Measurements from ENCODE around the gene PRDX2.
"Not testable (repeated sequence)": the region's sequence is repeated elsewhere in the genome, so short reads cannot be mapped to it uniquely, and the experiment has no call there.

Gene PRDX2

GRCh38 chr19:12801466-12802266, at the start of gene PRDX2, which contains the start of gene THSD8:
Gene PRDX2 (minus strand): TSS chr19:12801800. CDS start chr19:12801261, 539 bp downstream.
Gene THSD8 (plus strand): TSS chr19:12802069. CDS start chr19:12802072, 3 bp downstream.
- peak; percentile 67 to 88 for DNase-seq (ENCODE audit: low read depth in 1 of 2, low spot score in 1 of 2)

GRCh38 chr19:12847159-12848139, 45.8 kb upstream of the PRDX2 start:
- in situ Hi-C loops (cut with HindIII; ENCODE audit: low pct_unique_long_range_greater_than_20kb, low sequenced_read_pairs), result no loop called here
- peak; percentile 69 to 78 for DNase-seq (ENCODE audit: low read depth in 1 of 2, low spot score in 1 of 2)
- no peak for TF ChIP-seq JUND (IDR thresholded peaks at IDR 0.05; ENCODE audit: low read depth)

More at GRCh38 chr19:12801466-12802266, at the start of gene PRDX2, which contains the start of gene THSD8:
- no peak for TF ChIP-seq JUND (IDR thresholded peaks at IDR 0.05; ENCODE audit: low read depth)
- in situ Hi-C loops (cut with HindIII; ENCODE audit: low pct_unique_long_range_greater_than_20kb, low sequenced_read_pairs), result no loop called here

- in situ Hi-C loops (cut with HindIII; ENCODE audit: low pct_unique_long_range_greater_than_20kb, low sequenced_read_pairs); DNase-seq (ENCODE audit: low read depth in 1 of 2, low spot score in 1 of 2): not testable (repeated sequence)
Observed at GRCh38 chr19:12846613-12847012, 45.0 kb upstream of the PRDX2 start.

GRCh38 chr19:12843999-12844732, 42.6 kb upstream of the PRDX2 start:
- TF ChIP-seq JUND (IDR thresholded peaks at IDR 0.05; ENCODE audit: low read depth), result no peak
- no peak for DNase-seq (ENCODE audit: low read depth in 1 of 2, low spot score in 1 of 2)
- in situ Hi-C loops (cut with HindIII; ENCODE audit: low pct_unique_long_range_greater_than_20kb, low sequenced_read_pairs), result no loop called here

- in situ Hi-C loops (cut with HindIII; ENCODE audit: low pct_unique_long_range_greater_than_20kb, low sequenced_read_pairs), result no loop called here
- TF ChIP-seq JUND (IDR thresholded peaks at IDR 0.05; ENCODE audit: low read depth), result no peak
- DNase-seq (ENCODE audit: low read depth in 1 of 2, low spot score in 1 of 2), result no peak
Observed at GRCh38 chr19:12843328-12843727, 41.7 kb upstream of the PRDX2 start.

GRCh38 chr19:12842511-12842910, 40.9 kb upstream of the PRDX2 start:
- no peak for TF ChIP-seq JUND (IDR thresholded peaks at IDR 0.05; ENCODE audit: low read depth)
- in situ Hi-C loops (cut with HindIII; ENCODE audit: low pct_unique_long_range_greater_than_20kb, low sequenced_read_pairs), result no loop called here
- DNase-seq (ENCODE audit: low read depth in 1 of 2, low spot score in 1 of 2), result no peak

GRCh38 chr19:12841094-12841493, 39.5 kb upstream of the PRDX2 start:
- in situ Hi-C loops (cut with HindIII; ENCODE audit: low pct_unique_long_range_greater_than_20kb, low sequenced_read_pairs), result no loop called here
- no peak for TF ChIP-seq JUND (IDR thresholded peaks at IDR 0.05; ENCODE audit: low read depth)
- peak in 1 of 2 experiments; percentile 23 for DNase-seq (ENCODE audit: low read depth in 1 of 2, low spot score in 1 of 2)

GRCh38 chr19:12840091-12841079, 38.8 kb upstream of the PRDX2 start:
- in situ Hi-C loops (cut with HindIII; ENCODE audit: low pct_unique_long_range_greater_than_20kb, low sequenced_read_pairs), result no loop called here
- peak; percentile 73 to 97 for DNase-seq (ENCODE audit: low read depth in 1 of 2, low spot score in 1 of 2)
- TF ChIP-seq JUND (IDR thresholded peaks at IDR 0.05; ENCODE audit: low read depth), result no peak

GRCh38 chr19:12838886-12839756, 37.5 kb upstream of the PRDX2 start:
- DNase-seq (ENCODE audit: low read depth in 1 of 2, low spot score in 1 of 2), result peak in 1 of 2 experiments; percentile 20
- TF ChIP-seq JUND (IDR thresholded peaks at IDR 0.05; ENCODE audit: low read depth), result no peak
- in situ Hi-C loops (cut with HindIII; ENCODE audit: low pct_unique_long_range_greater_than_20kb, low sequenced_read_pairs), result no loop called here

GRCh38 chr19:12838182-12838885, 36.7 kb upstream of the PRDX2 start, which contains the start of gene MAST1:
Gene MAST1 (plus strand): TSS chr19:12838515. CDS start chr19:12838573, 58 bp downstream.
- peak; percentile 51 to 62 for DNase-seq (ENCODE audit: low read depth in 1 of 2, low spot score in 1 of 2)
- no peak for TF ChIP-seq JUND (IDR thresholded peaks at IDR 0.05; ENCODE audit: low read depth)
- in situ Hi-C loops (cut with HindIII; ENCODE audit: low pct_unique_long_range_greater_than_20kb, low sequenced_read_pairs), result no loop called here
